ENCODE results near the gene HDAC4. TPM values are rescaled to one million over a fixed set of nuclear protein-coding genes. Genes with fewer than 3 reads are reported as not detected.

HDAC4 gene
- total and polyA plus RNA-seq, 10 of the 15 experiments (the other 5 are each of a cell fraction or from before 2014, with no cell fraction given), result 0.22 to 15.7 (median 4.8) TPM

DNA sequence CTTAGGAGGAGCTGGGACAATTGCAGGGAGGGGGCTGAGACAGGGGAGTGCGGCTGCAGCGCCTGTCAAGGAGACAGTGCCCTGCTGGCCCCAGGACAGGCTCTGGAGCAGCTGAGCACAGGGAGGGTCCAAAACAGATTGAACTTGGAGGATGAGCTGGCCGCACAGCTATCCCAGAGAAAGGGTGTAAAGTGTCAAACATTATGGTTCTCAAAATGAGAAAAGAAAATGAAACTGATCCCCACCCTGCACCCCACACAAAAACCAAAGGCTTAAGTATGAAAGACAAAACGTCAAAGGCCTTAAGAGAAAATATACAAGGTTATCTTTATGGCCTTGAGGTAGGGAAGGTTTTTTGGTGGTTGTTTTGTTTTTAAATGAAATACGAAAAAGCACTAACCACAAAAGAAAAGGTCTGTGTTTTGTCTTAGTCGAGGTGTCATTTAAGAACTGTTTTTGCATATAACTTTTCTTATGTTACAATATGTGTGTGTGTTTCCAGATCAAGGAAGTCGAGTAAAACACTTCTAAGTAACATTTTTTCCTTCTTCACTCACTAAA is 111.8 kb downstream of the HDAC4 start (continued):
- TF ChIP-seq, protein P1, sequence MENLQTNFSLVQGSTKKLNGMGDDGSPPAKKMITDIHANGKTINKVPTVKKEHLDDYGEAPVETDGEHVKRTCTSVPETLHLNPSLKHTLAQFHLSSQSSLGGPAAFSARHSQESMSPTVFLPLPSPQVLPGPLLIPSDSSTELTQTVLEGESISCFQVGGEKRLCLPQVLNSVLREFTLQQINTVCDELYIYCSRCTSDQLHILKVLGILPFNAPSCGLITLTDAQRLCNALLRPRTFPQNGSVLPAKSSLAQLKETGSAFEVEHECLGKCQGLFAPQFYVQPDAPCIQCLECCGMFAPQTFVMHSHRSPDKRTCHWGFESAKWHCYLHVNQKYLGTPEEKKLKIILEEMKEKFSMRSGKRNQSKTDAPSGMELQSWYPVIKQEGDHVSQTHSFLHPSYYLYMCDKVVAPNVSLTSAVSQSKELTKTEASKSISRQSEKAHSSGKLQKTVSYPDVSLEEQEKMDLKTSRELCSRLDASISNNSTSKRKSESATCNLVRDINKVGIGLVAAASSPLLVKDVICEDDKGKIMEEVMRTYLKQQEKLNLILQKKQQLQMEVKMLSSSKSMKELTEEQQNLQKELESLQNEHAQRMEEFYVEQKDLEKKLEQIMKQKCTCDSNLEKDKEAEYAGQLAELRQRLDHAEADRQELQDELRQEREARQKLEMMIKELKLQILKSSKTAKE (IDR thresholded peaks at IDR 0.05; ENCODE audit: low read depth, poor library complexity, severe bottlenecking), result peak; percentile 87
- no peak for TF ChIP-seq MXI1 (IDR thresholded peaks at IDR 0.05; ENCODE audit: low read depth, low read length)
- TF ChIP-seq, protein P2, sequence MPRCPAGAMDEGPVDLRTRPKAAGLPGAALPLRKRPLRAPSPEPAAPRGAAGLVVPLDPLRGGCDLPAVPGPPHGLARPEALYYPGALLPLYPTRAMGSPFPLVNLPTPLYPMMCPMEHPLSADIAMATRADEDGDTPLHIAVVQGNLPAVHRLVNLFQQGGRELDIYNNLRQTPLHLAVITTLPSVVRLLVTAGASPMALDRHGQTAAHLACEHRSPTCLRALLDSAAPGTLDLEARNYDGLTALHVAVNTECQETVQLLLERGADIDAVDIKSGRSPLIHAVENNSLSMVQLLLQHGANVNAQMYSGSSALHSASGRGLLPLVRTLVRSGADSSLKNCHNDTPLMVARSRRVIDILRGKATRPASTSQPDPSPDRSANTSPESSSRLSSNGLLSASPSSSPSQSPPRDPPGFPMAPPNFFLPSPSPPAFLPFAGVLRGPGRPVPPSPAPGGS (IDR thresholded peaks at IDR 0.05; ENCODE audit: borderline replicate concordance, insufficient read depth, low read depth, low read length, poor library complexity, severe bottlenecking), result no peak
- TF ChIP-seq JUNB (IDR thresholded peaks at IDR 0.05), result peak; percentile 68
- TF ChIP-seq POU2F2 (IDR thresholded peaks at IDR 0.05; ENCODE audit: borderline replicate concordance, low read depth, low read length), result 0 out of 3 replicates have a peak, but pooled peaks have one; percentile 15
- no peak for TF ChIP-seq ZZZ3 (IDR thresholded peaks at IDR 0.05; ENCODE audit: control insufficient read depth, insufficient read length, low read depth)
- 0 out of 2 replicates have a peak, but pooled peaks have one; percentile 18 for TF ChIP-seq ESRRA (IDR thresholded peaks at IDR 0.05; ENCODE audit: low read length)
- 0 out of 2 replicates have a peak, but pooled peaks have one; percentile 27 for TF ChIP-seq TCF12 (IDR thresholded peaks at IDR 0.05; ENCODE audit: low read depth, low read length)
- no peak for TF ChIP-seq HDAC2 (IDR thresholded peaks at IDR 0.05)
- peak; percentile 55; the same call in 1 of the 2 replicates for TF ChIP-seq FOXK2 (IDR thresholded peaks at IDR 0.05)
- TF ChIP-seq MTA3 (IDR thresholded peaks at IDR 0.05; ENCODE audit: borderline replicate concordance, low read length), result peak; percentile 84
- 0 out of 2 replicates have a peak, but pooled peaks have one; percentile 20 for TF ChIP-seq FOXM1 (IDR thresholded peaks at IDR 0.05; ENCODE audit: low read depth, low read length)
- peak; percentile 28; the same call in 1 of the 2 replicates for TF ChIP-seq BCL11A (IDR thresholded peaks at IDR 0.05; ENCODE audit: low read depth, low read length)
- 0 out of 2 replicates have a peak, but pooled peaks have one; percentile 51 for TF ChIP-seq NR2F1 (conservative IDR thresholded peaks at IDR 0.05)
- TF ChIP-seq SPI1 (IDR thresholded peaks at IDR 0.05; ENCODE audit: borderline replicate concordance, insufficient read depth, low read depth, low read length), result no peak
- peak; percentile 71 to 78; a peak in 2 of 4 replicates for TF ChIP-seq EP300 (IDR thresholded peaks at IDR 0.05; ENCODE audit: borderline replicate concordance in 1 of 2, control insufficient read depth in 1 of 2, low read depth in 2 of 2, low read length in 2 of 2)
- 0 out of 2 replicates have a peak, but pooled peaks have one; percentile 51 for TF ChIP-seq DPF2 (IDR thresholded peaks at IDR 0.05)
- TF ChIP-seq, protein P3, sequence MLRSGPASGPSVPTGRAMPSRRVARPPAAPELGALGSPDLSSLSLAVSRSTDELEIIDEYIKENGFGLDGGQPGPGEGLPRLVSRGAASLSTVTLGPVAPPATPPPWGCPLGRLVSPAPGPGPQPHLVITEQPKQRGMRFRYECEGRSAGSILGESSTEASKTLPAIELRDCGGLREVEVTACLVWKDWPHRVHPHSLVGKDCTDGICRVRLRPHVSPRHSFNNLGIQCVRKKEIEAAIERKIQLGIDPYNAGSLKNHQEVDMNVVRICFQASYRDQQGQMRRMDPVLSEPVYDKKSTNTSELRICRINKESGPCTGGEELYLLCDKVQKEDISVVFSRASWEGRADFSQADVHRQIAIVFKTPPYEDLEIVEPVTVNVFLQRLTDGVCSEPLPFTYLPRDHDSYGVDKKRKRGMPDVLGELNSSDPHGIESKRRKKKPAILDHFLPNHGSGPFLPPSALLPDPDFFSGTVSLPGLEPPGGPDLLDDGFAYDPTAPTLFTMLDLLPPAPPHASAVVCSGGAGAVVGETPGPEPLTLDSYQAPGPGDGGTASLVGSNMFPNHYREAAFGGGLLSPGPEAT (IDR thresholded peaks at IDR 0.05; ENCODE audit: low read depth), result peak; percentile 43; the same call in 1 of the 2 replicates
- TF ChIP-seq BHLHE40 (IDR thresholded peaks at IDR 0.05; ENCODE audit: borderline replicate concordance in 1 of 2, low read depth in 2 of 2, low read length in 1 of 2), result peak; percentile 16 to 50; a peak in 2 of 4 replicates
- TF ChIP-seq PKNOX1 (IDR thresholded peaks at IDR 0.05), result peak; percentile 66; the same call in 1 of the 2 replicates
- 0 out of 2 replicates have a peak, but pooled peaks have one; percentile 14 for TF ChIP-seq ZNF24 (IDR thresholded peaks at IDR 0.05)
- TF ChIP-seq, protein P4, sequence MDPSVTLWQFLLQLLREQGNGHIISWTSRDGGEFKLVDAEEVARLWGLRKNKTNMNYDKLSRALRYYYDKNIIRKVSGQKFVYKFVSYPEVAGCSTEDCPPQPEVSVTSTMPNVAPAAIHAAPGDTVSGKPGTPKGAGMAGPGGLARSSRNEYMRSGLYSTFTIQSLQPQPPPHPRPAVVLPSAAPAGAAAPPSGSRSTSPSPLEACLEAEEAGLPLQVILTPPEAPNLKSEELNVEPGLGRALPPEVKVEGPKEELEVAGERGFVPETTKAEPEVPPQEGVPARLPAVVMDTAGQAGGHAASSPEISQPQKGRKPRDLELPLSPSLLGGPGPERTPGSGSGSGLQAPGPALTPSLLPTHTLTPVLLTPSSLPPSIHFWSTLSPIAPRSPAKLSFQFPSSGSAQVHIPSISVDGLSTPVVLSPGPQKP (IDR thresholded peaks at IDR 0.05; ENCODE audit: low read depth, low read length), result no peak
- peak; percentile 61 for TF ChIP-seq IKZF1 (conservative IDR thresholded peaks at IDR 0.05)

Measured in GM12878 (cell line).